ENCODE data around the gene RASL10A.
A peak's percentile ranks its signal among the peaks of the same experiment; 100 is the strongest.

RASL10A gene

DNA sequence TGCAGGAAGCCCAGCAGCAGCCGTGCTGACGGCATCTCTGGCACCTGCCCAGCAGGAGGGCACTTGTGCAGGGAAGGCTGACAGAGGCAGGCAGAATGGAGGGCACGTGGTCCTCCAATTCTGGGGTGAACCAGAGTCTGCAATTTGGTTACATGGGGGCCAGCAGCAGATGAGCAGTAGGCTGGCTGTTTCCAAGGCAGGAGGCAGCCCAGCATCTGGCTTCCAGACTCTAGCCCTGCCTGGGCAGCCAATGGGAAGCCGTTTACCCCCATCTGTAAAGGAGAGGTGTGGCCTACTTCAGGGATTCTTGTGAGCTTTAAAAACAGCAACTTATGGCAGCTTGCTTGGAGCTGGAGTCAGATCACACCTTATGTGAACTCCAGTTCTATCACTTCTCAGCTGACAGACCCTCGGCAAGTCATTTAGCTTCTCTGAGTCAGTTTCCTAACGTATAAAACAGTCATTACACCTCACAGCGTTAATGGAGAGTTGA is 27.9 kb upstream of the RASL10A start:
- Mint-ChIP-seq H3K4me3 (no peak overlapping the region), H3K27ac (no peak overlapping the region), H3K27me3 (no peaks in the 10 kb centered on the region), H3K4me1 (ENCODE audit: low read depth) (peaks cover 32% of the 10 kb centered on the region), H3K36me3 (ENCODE audit: low read depth) (peaks cover 100% of the 10 kb centered on the region), H3K9me3 (no peaks in the 10 kb centered on the region)
- intact Hi-C loops (cut with micrococcal nuclease), result no loop called here

DNA sequence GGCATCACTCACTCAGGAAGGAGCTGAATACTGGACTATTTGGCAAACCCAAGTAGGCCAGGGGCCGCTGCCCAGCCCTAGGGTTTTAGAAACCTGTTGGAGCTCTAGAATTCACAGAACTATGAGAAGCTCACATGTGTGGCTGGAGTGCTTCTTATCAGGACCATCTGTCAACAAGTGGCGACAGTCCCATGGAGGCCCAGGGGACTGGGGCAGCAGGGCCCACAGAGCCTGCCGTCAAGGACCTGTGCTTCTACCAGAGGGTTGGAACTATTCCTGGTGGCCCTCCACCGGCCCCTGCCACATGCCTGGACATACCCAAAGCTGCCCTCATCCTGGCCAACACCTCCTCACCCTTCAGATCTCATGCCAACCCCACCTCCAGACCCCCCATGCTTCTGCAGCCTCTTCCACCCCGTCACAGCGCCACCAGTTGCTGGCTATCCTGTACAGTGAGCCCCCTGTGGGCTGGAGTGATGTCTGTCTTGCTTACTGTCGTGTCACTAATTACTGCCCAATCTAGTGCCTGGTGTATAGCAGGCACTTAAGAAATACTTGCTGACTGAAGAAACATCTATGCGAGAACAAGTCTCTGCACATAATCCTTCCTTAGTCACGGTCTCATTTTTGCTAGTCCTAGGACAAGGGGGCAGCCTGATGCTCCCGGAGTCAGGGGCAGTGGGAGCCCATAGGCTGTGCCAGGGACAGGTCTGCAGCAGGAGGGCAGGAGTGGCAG is 27.2 kb upstream of the RASL10A start:
- Mint-ChIP-seq H3K4me1 (ENCODE audit: low read depth) (peaks cover 33% of the 10 kb centered on the region), H3K36me3 (ENCODE audit: low read depth) (peaks cover 100% of the 10 kb centered on the region), H3K27ac (no peak overlapping the region), H3K9me3 (no peaks in the 10 kb centered on the region), H3K4me3 (no peak overlapping the region), H3K27me3 (no peaks in the 10 kb centered on the region)
- intact Hi-C loops (cut with micrococcal nuclease), result no loop called here

GRCh38 chr22:29342177-29342576 is 26.7 kb upstream of the RASL10A start:
- Mint-ChIP-seq H3K4me3 (no peak overlapping the region), H3K27ac (no peak overlapping the region), H3K36me3 (ENCODE audit: low read depth) (peaks cover 100% of the 10 kb centered on the region), H3K27me3 (no peaks in the 10 kb centered on the region), H3K9me3 (no peaks in the 10 kb centered on the region), H3K4me1 (ENCODE audit: low read depth) (peaks cover 32% of the 10 kb centered on the region)
- intact Hi-C loops (cut with micrococcal nuclease), result no loop called here

DNA sequence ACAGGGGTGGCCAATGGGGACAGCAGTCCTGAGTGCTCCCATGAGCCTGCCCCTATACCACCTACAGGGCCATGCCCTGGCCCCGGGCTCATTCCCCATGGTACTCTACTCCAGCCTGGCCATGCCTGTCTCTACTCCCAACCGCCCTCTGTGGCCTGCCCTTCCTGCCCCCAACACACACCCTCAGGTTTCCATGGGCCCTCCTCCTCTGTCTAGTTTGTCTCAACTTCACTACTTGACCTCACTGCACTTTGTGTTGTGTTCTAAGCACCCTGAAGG is 26.3 kb upstream of the RASL10A start:
- peaks cover 28% of the 10 kb centered on the region for H3K4me1 Mint-ChIP-seq (ENCODE audit: low read depth)
- intact Hi-C loops (cut with micrococcal nuclease), result no loop called here
- H3K36me3 Mint-ChIP-seq (ENCODE audit: low read depth), result peaks cover 100% of the 10 kb centered on the region
- H3K4me3 Mint-ChIP-seq, result no peak overlapping the region
- no peaks in the 10 kb centered on the region for H3K9me3 Mint-ChIP-seq
- H3K27ac Mint-ChIP-seq, result no peak overlapping the region
- no peaks in the 10 kb centered on the region for H3K27me3 Mint-ChIP-seq

GRCh38 chr22:29341056-29341848 is 25.8 kb upstream of the RASL10A start:
- intact Hi-C loops (cut with micrococcal nuclease), result no loop called here
- Mint-ChIP-seq H3K27me3 (no peaks in the 10 kb centered on the region), H3K4me3 (no peak overlapping the region), H3K27ac (no peak overlapping the region), H3K36me3 (ENCODE audit: low read depth) (peaks cover 100% of the 10 kb centered on the region), H3K4me1 (ENCODE audit: low read depth) (peaks cover 27% of the 10 kb centered on the region), H3K9me3 (no peaks in the 10 kb centered on the region)

GRCh38 chr22:29340566-29340965 is 25.1 kb upstream of the RASL10A start:
- H3K4me1 Mint-ChIP-seq (ENCODE audit: low read depth), result peaks cover 27% of the 10 kb centered on the region
- no peak overlapping the region for H3K4me3 Mint-ChIP-seq
- H3K36me3 Mint-ChIP-seq (ENCODE audit: low read depth), result peaks cover 100% of the 10 kb centered on the region
- intact Hi-C loops (cut with micrococcal nuclease), result no loop called here
- H3K27me3 Mint-ChIP-seq, result no peaks in the 10 kb centered on the region
- H3K27ac Mint-ChIP-seq, result no peak overlapping the region
- no peaks in the 10 kb centered on the region for H3K9me3 Mint-ChIP-seq

DNA sequence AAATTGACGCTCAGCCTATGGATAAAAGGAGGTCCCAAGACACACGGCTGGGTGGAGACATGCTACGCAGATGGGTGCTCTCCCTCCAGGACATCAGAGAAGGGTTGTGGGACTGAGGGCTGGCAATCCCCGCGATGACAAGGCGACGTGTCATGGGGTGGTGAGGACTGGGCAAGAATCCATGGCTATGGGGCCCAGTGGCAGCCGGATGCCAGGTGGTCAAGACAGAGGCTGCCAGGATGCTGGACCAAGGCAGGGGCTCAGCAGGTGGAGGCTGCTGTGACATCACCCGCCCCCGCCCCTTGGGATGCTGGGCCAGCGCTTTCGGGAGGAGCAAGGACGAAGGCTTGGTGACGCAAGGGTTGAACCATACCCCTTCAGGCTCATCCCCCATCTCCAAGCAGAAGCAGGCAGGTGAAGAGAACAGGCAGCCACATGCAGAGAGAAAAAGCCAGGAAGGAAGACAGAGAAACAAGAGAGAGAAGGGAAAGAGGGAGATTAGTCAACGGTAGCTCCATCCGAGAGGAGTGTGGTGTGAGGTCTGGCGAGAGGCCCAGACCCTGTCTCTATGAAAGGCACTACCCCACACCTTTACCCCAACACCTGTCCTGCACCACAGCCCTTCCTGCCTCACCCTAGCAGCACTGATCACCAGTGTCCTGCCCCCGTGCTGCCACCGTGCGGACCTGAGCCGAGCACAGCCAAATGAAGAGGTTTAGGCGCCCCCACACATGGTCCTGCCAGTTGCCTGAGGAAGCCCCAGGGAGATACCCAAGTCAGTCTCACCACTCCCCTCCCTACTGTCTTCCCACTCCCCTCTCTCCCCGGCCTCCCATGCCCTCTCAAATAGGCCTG is 24.1 kb upstream of the RASL10A start:
- Mint-ChIP-seq H3K27me3 (no peaks in the 10 kb centered on the region), H3K4me3 (no peak overlapping the region), H3K27ac (peak overlapping the region; percentile 2), H3K36me3 (ENCODE audit: low read depth) (peaks cover 100% of the 10 kb centered on the region), H3K4me1 (ENCODE audit: low read depth) (peaks cover 27% of the 10 kb centered on the region), H3K9me3 (no peaks in the 10 kb centered on the region)
- intact Hi-C loops (cut with micrococcal nuclease), result no loop called here

GRCh38 chr22:29338398-29338797 is 22.9 kb upstream of the RASL10A start:
- Mint-ChIP-seq H3K4me3 (no peak overlapping the region), H3K27ac (no peak overlapping the region), H3K4me1 (ENCODE audit: low read depth) (peaks cover 27% of the 10 kb centered on the region), H3K27me3 (no peaks in the 10 kb centered on the region), H3K36me3 (ENCODE audit: low read depth) (peaks cover 100% of the 10 kb centered on the region), H3K9me3 (no peaks in the 10 kb centered on the region)
- intact Hi-C loops (cut with micrococcal nuclease), result no loop called here

DNA sequence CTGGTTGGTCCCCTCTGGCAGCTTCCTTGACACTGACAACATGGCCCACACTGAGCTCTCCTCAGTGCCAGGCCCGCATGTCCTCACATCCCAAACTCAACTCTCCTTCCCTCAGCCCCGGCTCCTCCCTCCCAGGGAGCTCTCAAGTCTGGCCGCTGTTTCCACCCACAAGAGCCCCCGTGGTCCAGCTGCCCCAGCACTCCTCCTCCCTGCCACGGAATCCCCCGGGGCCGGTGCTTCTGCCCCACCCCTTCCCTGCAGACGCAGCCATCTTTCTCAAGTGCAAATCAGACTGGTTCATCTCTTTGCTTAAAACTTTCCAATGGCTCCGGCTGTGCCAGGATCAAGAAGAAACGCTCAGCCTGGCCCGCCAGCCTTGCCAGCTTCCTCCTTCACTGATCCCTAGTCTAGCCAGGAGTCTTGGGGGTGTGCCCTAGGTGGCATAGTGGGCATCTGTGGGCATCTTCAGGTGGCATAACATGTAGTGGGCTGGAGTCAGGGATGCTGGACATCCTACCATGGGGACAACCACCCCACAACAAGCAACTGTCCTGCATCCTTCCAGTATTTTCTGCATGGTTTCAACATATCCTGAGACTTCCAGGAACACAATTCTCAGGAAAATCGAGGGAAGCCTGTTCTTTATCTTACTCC is 22.3 kb upstream of the RASL10A start:
- Mint-ChIP-seq H3K27ac (peak overlapping the region; percentile 14), H3K27me3 (no peaks in the 10 kb centered on the region), H3K4me3 (no peak overlapping the region), H3K4me1 (ENCODE audit: low read depth) (peaks cover 20% of the 10 kb centered on the region), H3K9me3 (no peaks in the 10 kb centered on the region), H3K36me3 (ENCODE audit: low read depth) (peaks cover 100% of the 10 kb centered on the region)
- intact Hi-C loops (cut with micrococcal nuclease), result no loop called here

GRCh38 chr22:29336751-29337490 is 21.4 kb upstream of the RASL10A start:
- Mint-ChIP-seq H3K9me3 (no peaks in the 10 kb centered on the region), H3K36me3 (ENCODE audit: low read depth) (peaks cover 100% of the 10 kb centered on the region), H3K27me3 (no peaks in the 10 kb centered on the region), H3K27ac (no peak overlapping the region), H3K4me3 (no peak overlapping the region), H3K4me1 (ENCODE audit: low read depth) (peaks cover 19% of the 10 kb centered on the region)
- intact Hi-C loops (cut with micrococcal nuclease), result no loop called here

GRCh38 chr22:29335656-29336055 is 20.2 kb upstream of the RASL10A start:
- Mint-ChIP-seq H3K27ac (no peak overlapping the region), H3K9me3 (no peaks in the 10 kb centered on the region), H3K4me1 (ENCODE audit: low read depth) (peaks cover 19% of the 10 kb centered on the region), H3K36me3 (ENCODE audit: low read depth) (peaks cover 100% of the 10 kb centered on the region), H3K4me3 (no peak overlapping the region), H3K27me3 (no peaks in the 10 kb centered on the region)
- intact Hi-C loops (cut with micrococcal nuclease), result no loop called here

DNA sequence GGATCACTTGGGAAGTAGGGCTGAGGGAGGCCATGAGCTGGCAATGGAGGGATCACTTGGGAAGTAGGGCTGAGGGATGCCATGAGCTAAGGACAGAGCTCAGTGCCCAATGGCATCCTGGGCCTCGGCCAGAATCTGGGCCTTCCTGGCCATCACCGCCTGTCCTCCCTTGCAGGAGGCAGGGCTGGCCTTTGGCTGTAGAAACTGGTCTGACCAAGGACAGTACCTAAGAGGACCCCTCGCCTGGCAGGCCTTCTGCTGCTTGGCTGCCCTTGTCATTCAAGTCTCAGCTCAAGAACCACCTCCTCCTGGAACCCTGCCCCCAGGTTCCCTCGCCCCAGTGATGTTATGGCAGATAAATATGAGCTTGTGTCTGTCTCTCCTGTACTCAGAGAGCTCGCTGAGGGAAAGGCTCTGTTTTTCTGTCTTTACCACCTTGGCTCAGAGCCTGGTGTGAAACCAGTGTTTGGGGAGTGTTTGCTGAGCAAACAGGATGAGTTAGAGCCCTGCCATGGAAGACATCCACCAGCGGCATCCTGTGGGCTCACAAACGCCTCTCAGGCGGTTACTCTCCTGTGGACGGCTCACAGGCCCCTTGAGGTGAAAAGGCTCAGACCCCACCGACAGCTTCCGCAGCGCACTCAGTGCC is 19.3 kb upstream of the RASL10A start:
- H3K9me3 Mint-ChIP-seq, result no peaks in the 10 kb centered on the region
- peaks cover 100% of the 10 kb centered on the region for H3K36me3 Mint-ChIP-seq (ENCODE audit: low read depth)
- H3K27ac Mint-ChIP-seq, result no peak overlapping the region

GRCh38 chr22:29334148-29334547 is 18.7 kb upstream of the RASL10A start:
- intact Hi-C loops (cut with micrococcal nuclease), result no loop called here
- Mint-ChIP-seq H3K4me3 (no peak overlapping the region), H3K4me1 (ENCODE audit: low read depth) (peaks cover 13% of the 10 kb centered on the region), H3K27me3 (no peaks in the 10 kb centered on the region), H3K36me3 (ENCODE audit: low read depth) (peaks cover 100% of the 10 kb centered on the region), H3K9me3 (no peaks in the 10 kb centered on the region), H3K27ac (no peak overlapping the region)

More for the DNA sequence above, 19.3 kb upstream of the RASL10A start:
- Mint-ChIP-seq H3K27me3 (no peaks in the 10 kb centered on the region), H3K4me3 (no peak overlapping the region), H3K4me1 (ENCODE audit: low read depth) (peaks cover 19% of the 10 kb centered on the region)
- intact Hi-C loops (cut with micrococcal nuclease), result no loop called here

All from dendritic cell treated with granulocyte-macrophage colony-stimulating factor and Interleukin-4, amounts not matched to agents 40 ng/mL and 50 ng/mL, for 4 days (primary cell).